ENCODE data around the gene ARL6IP5. TPM values are rescaled to one million over a fixed set of nuclear protein-coding genes. Genes with fewer than 3 reads are reported as not detected.

ARL6IP5 gene
- total and polyA plus RNA-seq, 2 donors from 2014 or later = 94.0 to 138 TPM

DNA sequence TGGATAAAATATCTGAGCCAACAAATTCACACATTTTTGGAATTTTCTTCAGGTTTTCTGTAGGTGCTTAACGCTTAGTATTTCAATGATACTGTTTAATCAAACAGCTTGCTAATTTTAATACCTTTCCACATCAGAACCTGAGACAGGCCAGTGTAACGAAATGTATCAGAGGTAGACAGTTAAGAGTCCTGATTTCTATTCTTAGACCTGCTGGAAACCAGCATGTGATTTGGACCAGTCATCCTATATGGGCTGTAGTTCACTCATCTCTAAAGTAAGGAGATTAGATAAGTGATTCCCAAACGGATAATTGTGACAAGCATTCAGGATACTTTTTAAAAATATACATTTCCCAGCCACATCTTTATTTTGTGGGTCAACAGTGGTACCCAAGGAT lies 18.4 kb downstream of the ARL6IP5 start:
- intact Hi-C loops (cut with DNase I) = no loop called here
- no peaks in the 10 kb centered on the region for H3K4me1 ChIP-seq (ENCODE audit: control insufficient read depth in 2 of 3, insufficient read depth in 2 of 3, low read depth in 1 of 3, low read length in 3 of 3)

DNA sequence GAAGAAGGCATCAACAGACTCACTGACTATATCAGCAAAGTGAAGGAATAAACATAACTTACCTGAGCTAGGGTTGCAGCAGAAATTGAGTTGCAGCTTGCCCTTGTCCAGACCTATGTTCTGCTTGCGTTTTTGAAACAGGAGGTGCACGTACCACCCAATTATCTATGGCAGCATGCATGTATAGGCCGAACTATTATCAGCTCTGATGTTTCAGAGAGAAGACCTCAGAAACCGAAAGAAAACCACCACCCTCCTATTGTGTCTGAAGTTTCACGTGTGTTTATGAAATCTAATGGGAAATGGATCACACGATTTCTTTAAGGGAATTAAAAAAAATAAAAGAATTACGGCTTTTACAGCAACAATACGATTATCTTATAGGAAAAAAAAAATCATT lies 19.8 kb downstream of the ARL6IP5 start:
- H3K4me1 ChIP-seq (ENCODE audit: control insufficient read depth in 2 of 3, insufficient read depth in 2 of 3, low read depth in 1 of 3, low read length in 3 of 3) = no peaks in the 10 kb centered on the region
- H3K9me3 ChIP-seq (ENCODE audit: control insufficient read depth in 2 of 3, insufficient read depth in 1 of 3, low read length in 3 of 3) = no peaks in the 10 kb centered on the region
- no peak overlapping the region for H3K4me3 ChIP-seq (ENCODE audit: low read length in 3 of 3)
- H3K36me3 ChIP-seq (ENCODE audit: control insufficient read depth in 2 of 3, insufficient read depth in 3 of 3, low read length in 3 of 3) = peaks cover 0 to 30% (median 21%) of the 10 kb centered on the region in 3 donors
- FAIRE-seq (no peak), DNase-seq (no peak)
- no peak overlapping the region for H3K9ac ChIP-seq (ENCODE audit: low read length in 3 of 3)
- no peak overlapping the region for H3K27ac ChIP-seq (ENCODE audit: low read depth in 2 of 2, low read length in 2 of 2)
- H3K27me3 ChIP-seq (ENCODE audit: control insufficient read depth, insufficient read depth, low read length) = no peaks in the 10 kb centered on the region
- intact Hi-C loops (cut with DNase I) = no loop called here
- TF ChIP-seq, protein P1, sequence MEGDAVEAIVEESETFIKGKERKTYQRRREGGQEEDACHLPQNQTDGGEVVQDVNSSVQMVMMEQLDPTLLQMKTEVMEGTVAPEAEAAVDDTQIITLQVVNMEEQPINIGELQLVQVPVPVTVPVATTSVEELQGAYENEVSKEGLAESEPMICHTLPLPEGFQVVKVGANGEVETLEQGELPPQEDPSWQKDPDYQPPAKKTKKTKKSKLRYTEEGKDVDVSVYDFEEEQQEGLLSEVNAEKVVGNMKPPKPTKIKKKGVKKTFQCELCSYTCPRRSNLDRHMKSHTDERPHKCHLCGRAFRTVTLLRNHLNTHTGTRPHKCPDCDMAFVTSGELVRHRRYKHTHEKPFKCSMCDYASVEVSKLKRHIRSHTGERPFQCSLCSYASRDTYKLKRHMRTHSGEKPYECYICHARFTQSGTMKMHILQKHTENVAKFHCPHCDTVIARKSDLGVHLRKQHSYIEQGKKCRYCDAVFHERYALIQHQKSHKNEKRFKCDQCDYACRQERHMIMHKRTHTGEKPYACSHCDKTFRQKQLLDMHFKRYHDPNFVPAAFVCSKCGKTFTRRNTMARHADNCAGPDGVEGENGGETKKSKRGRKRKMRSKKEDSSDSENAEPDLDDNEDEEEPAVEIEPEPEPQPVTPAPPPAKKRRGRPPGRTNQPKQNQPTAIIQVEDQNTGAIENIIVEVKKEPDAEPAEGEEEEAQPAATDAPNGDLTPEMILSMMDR (IDR thresholded peaks at IDR 0.05; ENCODE audit: borderline replicate concordance, extremely low read depth, insufficient read depth) = no peak

More for the DNA sequence above, 18.4 kb downstream of the ARL6IP5 start:
- Histone ChIP-seq H3K36me3 (ENCODE audit: control insufficient read depth in 2 of 3, insufficient read depth in 3 of 3, low read length in 3 of 3) (peaks cover 0 to 30% (median 21%) of the 10 kb centered on the region in 3 donors), H3K9me3 (ENCODE audit: control insufficient read depth in 2 of 3, insufficient read depth in 1 of 3, low read length in 3 of 3) (no peaks in the 10 kb centered on the region), H3K27ac (ENCODE audit: low read depth in 2 of 2, low read length in 2 of 2) (no peak overlapping the region), H3K4me3 (ENCODE audit: low read length in 3 of 3) (no peak overlapping the region), H3K27me3 (ENCODE audit: control insufficient read depth, insufficient read depth, low read length) (no peaks in the 10 kb centered on the region), H3K9ac (ENCODE audit: low read length in 3 of 3) (no peak overlapping the region)
- DNase-seq (no peak), FAIRE-seq (no peak)
- TF ChIP-seq, protein P1 (IDR thresholded peaks at IDR 0.05; ENCODE audit: borderline replicate concordance, extremely low read depth, insufficient read depth) = no peak

DNA sequence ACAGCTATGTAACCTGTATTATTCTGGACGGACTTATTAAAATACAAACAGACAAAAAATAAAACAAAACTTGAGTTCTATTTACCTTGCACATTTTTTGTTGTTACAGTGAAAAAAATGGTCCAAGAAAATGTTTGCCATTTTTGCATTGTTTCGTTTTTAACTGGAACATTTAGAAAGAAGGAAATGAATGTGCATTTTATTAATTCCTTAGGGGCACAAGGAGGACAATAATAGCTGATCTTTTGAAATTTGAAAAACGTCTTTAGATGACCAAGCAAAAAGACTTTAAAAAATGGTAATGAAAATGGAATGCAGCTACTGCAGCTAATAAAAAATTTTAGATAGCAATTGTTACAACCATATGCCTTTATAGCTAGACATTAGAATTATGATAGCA lies 20.6 kb downstream of the ARL6IP5 start:
- Histone ChIP-seq H3K9ac (ENCODE audit: low read length in 3 of 3) (no peak overlapping the region), H3K27ac (ENCODE audit: low read depth in 2 of 2, low read length in 2 of 2) (no peak overlapping the region), H3K36me3 (ENCODE audit: control insufficient read depth in 2 of 3, insufficient read depth in 3 of 3, low read length in 3 of 3) (peaks cover 0 to 30% (median 21%) of the 10 kb centered on the region in 3 donors), H3K9me3 (ENCODE audit: control insufficient read depth in 2 of 3, insufficient read depth in 1 of 3, low read length in 3 of 3) (no peaks in the 10 kb centered on the region), H3K27me3 (ENCODE audit: control insufficient read depth, insufficient read depth, low read length) (no peaks in the 10 kb centered on the region), H3K4me1 (ENCODE audit: control insufficient read depth in 2 of 3, insufficient read depth in 2 of 3, low read depth in 1 of 3, low read length in 3 of 3) (no peaks in the 10 kb centered on the region), H3K4me3 (ENCODE audit: low read length in 3 of 3) (no peak overlapping the region)
- FAIRE-seq (peak; percentile 73), DNase-seq (no peak)
- intact Hi-C loops (cut with DNase I) = no loop called here
- TF ChIP-seq, protein P1 (IDR thresholded peaks at IDR 0.05; ENCODE audit: borderline replicate concordance, extremely low read depth, insufficient read depth) = no peak

DNA sequence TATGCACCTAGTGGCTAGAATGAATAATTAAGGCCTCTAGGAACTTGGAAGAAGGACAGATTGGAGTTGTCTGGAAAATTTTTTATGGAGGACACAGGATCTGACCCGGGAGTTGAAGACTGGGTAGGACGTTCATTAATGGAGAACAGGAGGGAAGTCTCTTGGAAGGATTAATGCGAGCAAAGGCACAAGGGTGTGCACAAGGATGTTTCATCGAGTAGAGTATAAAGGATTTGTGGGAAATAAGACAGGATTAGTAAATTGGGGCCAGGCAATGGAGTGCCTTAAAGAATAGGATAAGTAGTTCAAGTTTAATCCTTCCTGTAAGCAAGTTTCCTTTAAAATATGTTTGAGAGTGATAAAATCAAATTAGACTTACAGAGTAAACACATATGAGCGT lies 23.1 kb downstream of the ARL6IP5 start:
- H3K27me3 ChIP-seq (ENCODE audit: control insufficient read depth, insufficient read depth, low read length) = no peaks in the 10 kb centered on the region
- FAIRE-seq (no peak), DNase-seq (no peak)
- no peak overlapping the region for H3K27ac ChIP-seq (ENCODE audit: low read depth in 2 of 2, low read length in 2 of 2)
- intact Hi-C loops (cut with DNase I) = no loop called here
- TF ChIP-seq, protein P1 (IDR thresholded peaks at IDR 0.05; ENCODE audit: borderline replicate concordance, extremely low read depth, insufficient read depth) = no peak
- H3K4me3 ChIP-seq (ENCODE audit: low read length in 3 of 3) = no peak overlapping the region
- no peaks in the 10 kb centered on the region for H3K9me3 ChIP-seq (ENCODE audit: control insufficient read depth in 2 of 3, insufficient read depth in 1 of 3, low read length in 3 of 3)
- H3K36me3 ChIP-seq (ENCODE audit: control insufficient read depth in 2 of 3, insufficient read depth in 3 of 3, low read length in 3 of 3) = peaks cover 0 to 18% (median 13%) of the 10 kb centered on the region in 3 donors
- no peak overlapping the region for H3K9ac ChIP-seq (ENCODE audit: low read length in 3 of 3)
- no peaks in the 10 kb centered on the region for H3K4me1 ChIP-seq (ENCODE audit: control insufficient read depth in 2 of 3, insufficient read depth in 2 of 3, low read depth in 1 of 3, low read length in 3 of 3)

All from kidney (tissue), 14 donors.